COLO668 (cell line): ENCODE data around the gene ARHGDIA.

Experiments used
- DNase-seq: peaks from one replicate; lab custom pipeline; 2025; ENCODE audit not compliant: unreplicated experiment; lab: John Stamatoyannopoulos, UW

Gene ARHGDIA

DNA sequence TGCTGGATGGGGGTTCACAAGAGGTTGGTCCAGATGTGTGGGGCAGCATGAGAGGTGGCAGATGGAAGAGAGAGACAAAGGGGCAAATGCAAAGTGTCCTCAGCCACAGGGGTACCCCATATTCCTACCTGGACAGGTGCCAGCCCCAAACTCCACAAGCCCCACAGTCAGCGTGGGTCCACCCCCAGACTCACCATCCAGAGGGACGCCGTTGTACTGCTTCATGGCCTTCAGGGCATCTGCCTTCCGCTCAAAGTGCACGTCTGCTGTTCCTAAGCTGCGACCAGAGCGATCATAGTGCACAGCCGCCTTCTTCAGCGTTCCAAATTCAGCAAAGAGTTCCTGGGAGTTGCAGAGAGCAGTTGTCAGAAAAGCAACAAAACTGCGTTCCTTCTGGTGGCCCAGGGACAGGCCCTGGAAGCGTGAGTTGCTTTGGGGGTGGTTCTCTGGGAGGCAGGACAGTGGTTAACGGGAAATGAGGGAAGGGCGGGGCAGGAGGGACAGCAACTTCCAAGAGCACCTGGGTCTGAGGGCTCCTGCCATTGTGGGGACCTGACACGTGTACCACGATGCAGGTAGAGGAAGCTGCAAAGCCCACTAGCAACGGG lies 18.0 kb upstream of the ARHGDIA start:
- no peak for DNase-seq

DNA sequence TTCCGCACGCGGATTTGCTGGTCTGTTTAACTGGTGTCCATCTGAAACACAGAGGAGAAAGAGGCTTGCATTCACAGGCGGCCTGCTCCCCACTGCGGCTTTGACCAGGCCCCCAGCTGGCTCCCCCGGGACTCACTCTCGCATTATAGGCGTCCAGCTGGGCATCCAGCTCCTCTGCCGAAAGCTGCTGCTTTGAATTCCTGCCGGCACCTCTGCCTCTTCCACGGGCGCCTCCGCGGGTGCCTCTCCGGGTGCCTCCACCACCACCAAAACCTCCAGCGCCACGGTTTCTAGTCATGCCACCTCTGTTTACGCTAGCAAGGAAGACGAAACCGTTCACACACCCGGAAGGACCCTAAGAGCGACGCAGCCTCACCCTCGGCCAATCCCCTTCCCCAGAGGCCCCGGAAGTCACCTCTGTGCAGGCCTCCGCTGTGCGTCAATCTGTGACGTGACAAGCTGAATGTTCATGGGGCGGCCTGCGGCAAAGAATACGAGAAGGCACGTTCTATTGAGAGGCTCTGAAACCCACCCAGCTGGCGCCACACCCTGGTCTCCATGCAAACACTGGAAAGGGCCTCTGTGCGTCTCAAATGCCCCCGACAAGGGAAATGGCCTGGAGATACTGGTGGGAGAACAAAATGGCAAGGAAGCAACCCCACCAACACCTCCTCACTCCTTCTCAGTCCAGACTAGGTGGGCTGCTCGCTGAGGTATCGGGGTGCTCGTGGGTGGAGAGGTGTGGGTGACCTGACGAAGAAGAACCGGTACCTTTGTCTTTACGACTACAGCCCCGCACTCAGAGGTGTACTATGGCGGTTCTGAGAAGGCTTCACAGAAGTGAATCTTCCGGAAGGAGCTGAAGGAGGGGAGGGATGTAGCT lies 17.2 kb upstream of the ARHGDIA start:
- DNase-seq: no peak

DNA sequence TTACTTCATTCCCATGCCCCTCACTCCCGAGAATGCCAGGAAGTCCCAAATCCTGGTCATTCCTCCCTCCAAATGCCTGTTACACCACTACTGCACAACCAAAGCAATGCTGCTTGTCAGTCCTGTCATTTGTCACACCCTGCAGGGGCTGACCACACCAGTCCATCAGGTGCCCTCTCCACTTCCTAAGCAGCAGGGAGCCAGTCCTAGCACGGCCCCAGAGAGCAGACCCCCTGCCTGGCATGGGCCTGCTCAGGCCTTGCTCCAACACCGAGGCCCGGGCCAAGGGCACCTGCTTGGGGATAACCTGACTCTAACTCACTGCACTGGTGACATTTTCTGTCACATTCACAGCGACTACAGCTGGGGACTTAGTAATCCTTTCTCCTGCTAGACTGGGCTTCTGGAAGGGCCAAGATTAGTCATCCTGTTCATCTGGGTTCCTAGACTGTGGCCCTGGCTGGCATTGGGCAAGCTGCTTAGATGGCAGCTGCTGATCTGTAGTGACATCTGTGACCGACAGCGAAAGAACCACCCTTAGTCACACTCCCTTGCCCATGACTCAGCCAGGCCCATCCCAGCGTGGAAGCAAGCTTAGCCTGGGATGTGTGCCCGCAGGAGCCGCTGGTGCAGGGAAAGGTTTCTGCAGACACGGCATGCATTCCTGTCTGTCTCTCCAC lies 14.9 kb upstream of the ARHGDIA start:
- DNase-seq: no peak

- DNase-seq: no peak
Observed at GRCh38 chr17:81885454-81885853, 14.3 kb upstream of the ARHGDIA start.

GRCh38 chr17:81884968-81885367 lies 13.8 kb upstream of the ARHGDIA start:
- no peak for DNase-seq

GRCh38 chr17:81884520-81884919 lies 13.4 kb upstream of the ARHGDIA start:
- no peak for DNase-seq

- DNase-seq: no peak
Observed at GRCh38 chr17:81879121-81879520, 8.0 kb upstream of the ARHGDIA start.

DNA sequence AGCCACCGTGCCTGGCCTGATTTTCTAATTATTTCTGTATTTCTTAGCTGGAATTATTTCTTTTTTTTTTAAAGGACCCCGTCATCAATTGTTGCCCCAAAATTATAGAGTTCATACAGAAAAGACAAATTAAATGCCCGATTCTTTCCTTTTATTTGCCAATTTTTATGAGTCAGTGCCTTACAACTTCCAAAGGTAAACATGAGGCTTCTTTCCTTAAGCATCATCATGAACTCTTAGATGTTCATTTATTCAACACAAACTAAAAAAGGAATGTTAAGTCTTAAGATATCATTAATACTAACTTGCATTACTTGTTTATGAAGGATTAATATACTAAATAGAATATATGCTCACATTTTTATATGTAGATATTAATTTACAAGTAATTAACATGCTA lies 7.2 kb upstream of the ARHGDIA start:
- DNase-seq: no peak

- DNase-seq: no peak
Observed at GRCh38 chr17:81877569-81877968, 6.4 kb upstream of the ARHGDIA start.

DNA sequence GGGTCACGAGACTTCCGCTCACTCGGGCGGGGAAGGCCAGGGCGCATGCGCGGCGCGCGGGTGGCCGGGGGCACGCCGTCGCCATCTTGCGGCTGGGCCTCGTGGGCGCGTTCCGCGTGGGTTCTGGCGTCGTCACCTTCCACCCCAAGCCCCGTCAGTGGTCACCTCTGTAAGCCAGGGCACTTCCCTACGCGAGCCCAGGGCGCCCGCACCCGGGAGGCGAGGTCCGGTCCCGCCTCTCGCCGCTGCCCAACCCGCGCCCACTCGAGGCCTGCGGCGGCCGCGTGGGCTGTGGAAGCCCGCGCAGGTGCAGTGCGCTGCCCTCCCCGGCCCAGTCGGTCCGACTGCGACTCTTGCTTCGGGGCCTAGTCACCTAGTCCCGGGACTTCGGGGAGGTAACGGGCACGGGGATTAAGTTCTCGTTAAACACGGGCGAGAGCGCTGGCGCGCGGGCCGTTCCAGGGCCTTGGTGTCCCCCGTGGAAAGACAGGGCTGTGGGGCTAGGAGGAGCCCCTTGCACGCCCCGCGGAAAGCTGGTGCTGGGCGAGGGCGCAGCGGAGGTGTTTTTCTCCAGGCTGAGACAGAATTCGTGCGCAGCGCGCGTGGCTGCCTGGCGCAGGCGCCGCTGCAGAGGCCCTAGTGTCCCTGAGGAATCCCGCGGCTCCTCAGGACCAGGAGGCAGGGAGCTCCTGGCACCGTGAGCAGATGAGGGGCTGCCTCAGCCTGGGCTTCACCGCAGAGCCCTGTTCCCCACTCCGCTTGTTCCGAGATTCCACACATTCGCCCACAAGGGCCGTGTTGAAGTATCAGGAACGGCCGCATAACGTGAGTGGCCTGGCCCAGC lies 472 bp upstream of the ARHGDIA start:
- DNase-seq: peak; percentile 89

DNA sequence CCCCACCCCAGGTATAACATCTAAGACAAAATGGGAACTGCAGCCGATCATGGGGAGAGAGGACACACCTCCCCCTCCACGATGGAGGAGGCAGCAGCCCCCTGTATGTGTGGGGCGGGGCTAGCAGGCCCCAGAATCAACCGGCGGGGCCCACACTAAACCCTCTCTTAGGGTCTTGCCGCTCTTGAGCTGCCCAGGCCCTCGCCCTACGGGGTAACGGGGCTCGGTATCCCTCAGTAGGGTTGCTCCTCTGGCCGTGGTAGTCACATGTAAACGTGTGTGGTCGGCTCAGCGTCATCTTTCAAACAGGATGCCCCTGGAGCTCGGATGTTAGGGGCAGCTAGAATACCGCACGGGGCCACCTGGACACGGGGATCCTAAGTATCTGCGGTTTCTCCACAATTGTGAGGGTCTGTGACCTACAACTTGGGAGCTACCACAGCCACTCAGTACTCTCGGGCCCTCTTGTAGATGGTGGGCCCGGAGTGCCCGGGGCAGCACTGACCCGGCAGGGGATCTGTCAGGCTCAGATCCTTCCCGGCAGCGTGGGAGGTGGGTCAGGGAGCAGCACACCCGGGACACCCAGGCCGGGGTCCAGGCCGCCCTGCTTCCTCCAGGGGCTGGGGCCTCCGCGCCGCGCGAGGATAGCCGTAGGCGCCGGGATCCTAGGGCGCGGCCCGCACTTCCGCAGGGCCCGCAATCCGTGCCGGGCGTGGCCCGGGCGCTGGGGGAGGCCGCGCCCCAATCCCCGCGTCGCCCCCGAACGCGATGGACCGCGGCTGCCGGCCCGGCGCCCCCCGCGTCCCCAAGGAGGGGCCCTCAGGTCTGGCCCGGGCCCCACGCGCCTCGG lies 781 bp downstream of the ARHGDIA start:
- DNase-seq: peak; percentile 48

GRCh38 chr17:81869221-81870130 lies 1.7 kb downstream of the ARHGDIA start:
- peak; percentile 57 for DNase-seq

- peak; percentile 18 for DNase-seq
Observed at GRCh38 chr17:81868674-81869220, 2.4 kb downstream of the ARHGDIA start.

DNA sequence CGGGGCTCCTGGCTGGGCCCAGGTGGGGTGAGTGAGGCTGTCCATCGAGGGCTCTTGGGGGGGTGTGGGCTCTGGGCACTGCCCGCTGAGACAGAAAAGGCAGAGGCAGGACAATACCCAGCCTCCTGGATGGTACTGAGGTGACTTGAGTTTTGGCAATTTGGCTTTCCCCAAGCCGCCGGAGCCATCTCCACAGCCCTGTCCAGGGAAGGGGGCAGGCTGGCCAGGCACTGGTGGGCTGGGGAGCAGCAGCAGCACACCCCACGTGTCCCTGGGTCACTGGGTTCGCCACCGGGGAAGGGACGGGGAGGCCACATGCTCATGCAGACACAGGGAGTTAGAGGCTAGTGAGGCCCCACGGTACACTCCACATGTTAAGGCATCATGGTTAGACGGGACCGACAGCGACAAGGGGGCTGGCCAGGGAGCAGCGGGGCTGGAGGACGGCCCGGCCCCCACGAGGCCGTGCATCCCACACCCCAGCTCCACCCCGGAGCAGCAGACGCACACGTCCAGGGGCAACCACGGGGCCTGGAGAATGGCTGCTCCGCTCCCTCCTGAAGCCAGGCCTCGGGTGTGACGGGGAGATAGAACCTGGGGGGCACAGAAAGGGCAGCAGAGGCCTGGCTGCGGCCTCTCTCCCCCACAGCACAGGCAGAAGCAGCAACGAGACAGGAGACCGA lies 3.0 kb downstream of the ARHGDIA start:
- DNase-seq: no peak

GRCh38 chr17:81867170-81867990 lies 3.8 kb downstream of the ARHGDIA start:
- DNase-seq: peak; percentile 55

DNA sequence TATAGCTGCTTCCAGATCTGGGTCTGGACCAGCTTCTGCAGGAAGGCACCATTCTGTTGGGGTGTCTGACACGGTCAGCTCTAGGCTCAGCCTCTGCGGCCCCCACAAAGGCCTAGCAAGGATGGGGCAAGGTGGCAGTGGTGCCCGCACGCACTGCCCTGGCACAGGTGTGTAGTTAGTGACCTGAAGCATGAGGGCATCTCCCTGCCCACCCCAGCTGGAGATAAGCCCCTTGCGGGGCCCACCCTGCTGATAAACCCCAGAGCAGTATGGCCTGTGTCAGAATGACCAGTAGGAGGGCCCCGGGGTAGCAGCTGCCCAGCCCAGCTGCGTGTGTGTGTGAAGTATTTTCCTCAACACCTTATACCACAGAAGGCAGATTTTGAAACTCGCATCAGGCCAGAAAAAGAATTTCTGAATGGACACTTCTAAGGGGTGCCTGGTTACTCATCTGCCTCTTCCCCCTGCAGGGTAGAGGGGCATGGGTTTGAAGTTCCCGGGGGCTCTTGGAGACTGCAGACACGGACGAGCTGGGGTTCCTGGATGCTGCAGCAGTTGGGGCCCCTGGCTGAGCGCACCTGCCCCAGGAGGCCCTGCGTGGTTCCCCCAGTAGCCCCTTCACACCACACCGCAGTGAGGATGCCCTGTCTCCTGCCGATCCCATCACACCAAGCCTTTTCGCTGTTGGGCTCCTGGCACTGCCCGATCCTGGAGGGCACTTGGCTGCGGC lies 4.5 kb downstream of the ARHGDIA start:
- peak; percentile 13 for DNase-seq
